ENCODE measurements around the gene CSTB.

- no peak for TF ChIP-seq EP300 (IDR thresholded peaks at IDR 0.05)
- no peak for TF ChIP-seq CTCF (IDR thresholded peaks at IDR 0.05)
These were observed 43.6 kb upstream of the CSTB start for GRCh38 chr21:43819511-43820405.

Data from stomach (tissue), 4 donors.